ENCODE measurements around the gene PSMF1.

Gene PSMF1

GRCh38 chr20:1195226-1195625, 76.8 kb downstream of the PSMF1 start:
- no peaks in the 10 kb centered on the region for H3K9me2 ChIP-seq (replicated peaks; ENCODE audit: control insufficient read depth, low read length)
- no peaks in the 10 kb centered on the region for H3K9me3 ChIP-seq (ENCODE audit: control insufficient read depth, insufficient read depth, low read length)
- H3K4me1 ChIP-seq (ENCODE audit: control insufficient read depth, low read length) = no peaks in the 10 kb centered on the region
- no peaks in the 10 kb centered on the region for H4K20me1 ChIP-seq (ENCODE audit: control insufficient read depth, insufficient read depth, low read depth, low read length)
- no peaks in the 10 kb centered on the region for H3K79me2 ChIP-seq (ENCODE audit: control insufficient read depth, low read length)
- TF ChIP-seq, protein P1, sequence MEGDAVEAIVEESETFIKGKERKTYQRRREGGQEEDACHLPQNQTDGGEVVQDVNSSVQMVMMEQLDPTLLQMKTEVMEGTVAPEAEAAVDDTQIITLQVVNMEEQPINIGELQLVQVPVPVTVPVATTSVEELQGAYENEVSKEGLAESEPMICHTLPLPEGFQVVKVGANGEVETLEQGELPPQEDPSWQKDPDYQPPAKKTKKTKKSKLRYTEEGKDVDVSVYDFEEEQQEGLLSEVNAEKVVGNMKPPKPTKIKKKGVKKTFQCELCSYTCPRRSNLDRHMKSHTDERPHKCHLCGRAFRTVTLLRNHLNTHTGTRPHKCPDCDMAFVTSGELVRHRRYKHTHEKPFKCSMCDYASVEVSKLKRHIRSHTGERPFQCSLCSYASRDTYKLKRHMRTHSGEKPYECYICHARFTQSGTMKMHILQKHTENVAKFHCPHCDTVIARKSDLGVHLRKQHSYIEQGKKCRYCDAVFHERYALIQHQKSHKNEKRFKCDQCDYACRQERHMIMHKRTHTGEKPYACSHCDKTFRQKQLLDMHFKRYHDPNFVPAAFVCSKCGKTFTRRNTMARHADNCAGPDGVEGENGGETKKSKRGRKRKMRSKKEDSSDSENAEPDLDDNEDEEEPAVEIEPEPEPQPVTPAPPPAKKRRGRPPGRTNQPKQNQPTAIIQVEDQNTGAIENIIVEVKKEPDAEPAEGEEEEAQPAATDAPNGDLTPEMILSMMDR (IDR thresholded peaks at IDR 0.05; ENCODE audit: low read depth, low read length, poor library complexity, severe bottlenecking) = no peak
- TF ChIP-seq EZH2phosphoT487 (IDR thresholded peaks at IDR 0.05; ENCODE audit: borderline replicate concordance, low read length) = no peak
- no peak overlapping the region for H3K4me3 ChIP-seq (ENCODE audit: low read length)
- no peak overlapping the region for H3K27ac ChIP-seq (ENCODE audit: low read depth, low read length)
- no peaks in the 10 kb centered on the region for H3K36me3 ChIP-seq (ENCODE audit: control insufficient read depth, low read length)
- H3K27me3 ChIP-seq (ENCODE audit: control insufficient read depth, low read length) = peaks cover 4% of the 10 kb centered on the region; the same call in 1 of the 2 replicates
- no peak overlapping the region for H3K4me2 ChIP-seq (ENCODE audit: low read length)
- no peaks in the 10 kb centered on the region for H3F3A ChIP-seq (ENCODE audit: control insufficient read depth, insufficient read depth)

DNA sequence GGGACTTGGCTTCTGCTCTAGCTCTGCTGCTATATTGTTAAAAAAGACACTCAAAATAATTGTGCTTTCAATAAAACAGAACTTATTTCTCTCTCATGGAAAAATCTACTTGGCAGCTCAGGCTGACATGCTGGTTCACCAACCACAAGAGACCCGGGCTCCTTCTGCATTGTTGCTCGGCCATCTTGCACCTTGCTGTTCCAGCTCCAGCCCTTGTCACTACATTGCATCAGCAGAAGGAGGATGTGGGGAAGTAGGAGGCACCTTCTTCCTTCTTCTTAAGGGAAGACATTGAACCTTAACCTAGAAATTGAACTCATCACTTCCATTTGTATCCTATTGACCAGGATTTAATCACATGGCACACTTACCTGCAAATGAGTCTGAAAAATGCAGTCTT, 78.2 kb downstream of the PSMF1 start:
- Histone ChIP-seq H3F3A (ENCODE audit: control insufficient read depth, insufficient read depth) (no peaks in the 10 kb centered on the region), H3K4me2 (ENCODE audit: low read length) (no peak overlapping the region), H3K4me3 (ENCODE audit: low read length) (no peak overlapping the region), H3K9me2 (replicated peaks; ENCODE audit: control insufficient read depth, low read length) (no peaks in the 10 kb centered on the region), H4K20me1 (ENCODE audit: control insufficient read depth, insufficient read depth, low read depth, low read length) (no peaks in the 10 kb centered on the region), H3K27ac (ENCODE audit: low read depth, low read length) (no peak overlapping the region), H3K79me2 (ENCODE audit: control insufficient read depth, low read length) (no peaks in the 10 kb centered on the region), H3K4me1 (ENCODE audit: control insufficient read depth, low read length) (no peaks in the 10 kb centered on the region), H3K9me3 (ENCODE audit: control insufficient read depth, insufficient read depth, low read length) (no peaks in the 10 kb centered on the region), H3K36me3 (ENCODE audit: control insufficient read depth, low read length) (no peaks in the 10 kb centered on the region), H3K27me3 (ENCODE audit: control insufficient read depth, low read length) (peaks cover 4% of the 10 kb centered on the region; the same call in 1 of the 2 replicates)
- TF ChIP-seq, protein P1 (IDR thresholded peaks at IDR 0.05; ENCODE audit: low read depth, low read length, poor library complexity, severe bottlenecking) = no peak
- no peak for TF ChIP-seq EZH2phosphoT487 (IDR thresholded peaks at IDR 0.05; ENCODE audit: borderline replicate concordance, low read length)

- Histone ChIP-seq H3K9me2 (replicated peaks; ENCODE audit: control insufficient read depth, low read length) (no peaks in the 10 kb centered on the region), H3K9me3 (ENCODE audit: control insufficient read depth, insufficient read depth, low read length) (no peaks in the 10 kb centered on the region), H3K4me2 (ENCODE audit: low read length) (no peak overlapping the region), H3K27me3 (ENCODE audit: control insufficient read depth, low read length) (peaks cover 7% of the 10 kb centered on the region), H4K20me1 (ENCODE audit: control insufficient read depth, insufficient read depth, low read depth, low read length) (no peaks in the 10 kb centered on the region), H3K4me1 (ENCODE audit: control insufficient read depth, low read length) (no peaks in the 10 kb centered on the region), H3K79me2 (ENCODE audit: control insufficient read depth, low read length) (no peaks in the 10 kb centered on the region), H3K36me3 (ENCODE audit: control insufficient read depth, low read length) (no peaks in the 10 kb centered on the region), H3F3A (ENCODE audit: control insufficient read depth, insufficient read depth) (no peaks in the 10 kb centered on the region), H3K27ac (ENCODE audit: low read depth, low read length) (no peak overlapping the region), H3K4me3 (ENCODE audit: low read length) (no peak overlapping the region)
- TF ChIP-seq, protein P1 (IDR thresholded peaks at IDR 0.05; ENCODE audit: low read depth, low read length, poor library complexity, severe bottlenecking) = no peak
- no peak for TF ChIP-seq EZH2phosphoT487 (IDR thresholded peaks at IDR 0.05; ENCODE audit: borderline replicate concordance, low read length)
These were observed 79.4 kb downstream of the PSMF1 start for GRCh38 chr20:1197801-1198200.

Measured in DOHH2 (cell line).